Measurements from ENCODE around the gene HEATR5B. TPM values are rescaled to one million over a fixed set of nuclear protein-coding genes. Genes with fewer than 3 reads are reported as not detected.

Gene HEATR5B
- total and polyA plus RNA-seq, 2 of the 8 experiments (the other 6 are each of a cell fraction or from before 2014, with no cell fraction given), result 7.0 to 12.6 TPM

DNA sequence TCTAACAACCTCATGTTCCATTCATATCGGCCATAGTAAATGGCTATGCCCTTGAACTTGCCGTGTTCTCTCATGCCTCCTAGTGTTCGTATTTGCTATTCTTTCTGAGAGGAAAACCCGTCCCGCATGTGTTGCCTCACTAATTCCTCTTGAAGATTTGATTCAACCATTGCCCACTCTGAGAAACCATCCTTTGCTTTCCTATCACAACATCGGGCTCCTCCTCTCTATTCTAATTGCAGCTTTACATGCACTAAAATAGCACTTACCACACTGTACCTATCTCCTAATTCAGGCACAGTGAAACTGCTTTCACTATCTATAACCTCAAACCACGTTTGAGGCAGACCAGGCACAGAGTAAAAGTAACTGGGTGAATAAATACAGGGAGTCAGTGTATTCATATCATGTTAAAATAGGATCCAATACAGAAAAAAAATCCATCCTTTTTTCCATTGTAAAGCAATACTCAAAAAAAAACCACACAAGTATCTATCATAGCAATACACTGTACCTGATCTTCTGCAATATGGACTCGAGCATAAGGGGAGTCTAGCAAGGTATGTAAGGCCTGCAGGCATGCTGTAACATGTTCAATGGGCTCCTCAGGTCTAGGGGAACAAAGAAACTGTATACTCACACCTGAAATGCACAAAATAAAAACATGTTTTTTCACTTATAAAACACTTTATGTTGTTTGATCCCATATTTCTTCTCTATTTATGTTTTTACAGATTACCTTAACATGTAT is 78.9 kb downstream of the HEATR5B start:
- no peaks in the 10 kb centered on the region for H3K79me1 ChIP-seq (ENCODE audit: low read depth, low read length)
- H2AFZ ChIP-seq (ENCODE audit: low read length), result no peak overlapping the region
- DNase-seq (ENCODE audit: low read depth in 1 of 2, low spot score in 2 of 2) (peak in 1 of 2 experiments; percentile 2), FAIRE-seq (peak; percentile 88)
- ChIA-PET CTCF (ENCODE audit: partially characterized antibody) (no interaction called here), POLR2A (ENCODE audit: partially characterized antibody) (no interaction called here)
- no peak overlapping the region for H2BK20ac ChIP-seq (ENCODE audit: low read length)
- WGBS, 2 experiments (ENCODE audit: extremely low coverage in 1 of 2, insufficient coverage in 1 of 2, insufficient read length in 1 of 2, insufficient replicate concordance in 2 of 2, low coverage in 1 of 2, low lambda C conversion rate in 2 of 2, missing lambda C conversion rate in 1 of 2), result 80% methylated on average over 8 of the region's 8 CpGs; no CpG with 5 or more reads in 1 of the 2 experiments
- no peak overlapping the region for H2BK15ac ChIP-seq (ENCODE audit: low read length)
- H3K23me2 ChIP-seq (ENCODE audit: low read depth, low read length), result no peaks in the 10 kb centered on the region
- H2BK5ac ChIP-seq (ENCODE audit: low read depth, low read length), result no peak overlapping the region; the same call in 1 of the 2 replicates
- H3K27ac ChIP-seq (ENCODE audit: low read depth, low read length), result no peak overlapping the region
- H3K4me3 ChIP-seq (ENCODE audit: extremely low read depth in 1 of 4, insufficient read depth in 2 of 4, low read depth in 3 of 4, low read length in 4 of 4), result no peak overlapping the region
- no peak overlapping the region for H2BK12ac ChIP-seq (ENCODE audit: low read depth, low read length)
- no peak overlapping the region for H3K18ac ChIP-seq (ENCODE audit: extremely low read depth, low read length)
- no peak overlapping the region for H4K91ac ChIP-seq (replicated peaks; ENCODE audit: insufficient read length, low read length)
- H3K14ac ChIP-seq (ENCODE audit: insufficient read length), result no peak overlapping the region
- TF ChIP-seq RAD21 (IDR thresholded peaks at IDR 0.05 in 1 of 2, conservative IDR thresholded peaks at IDR 0.05 in 1 of 2; ENCODE audit: low read depth in 2 of 2, low read length in 2 of 2), result peak; percentile 83 to 85
- TF ChIP-seq, protein P1, sequence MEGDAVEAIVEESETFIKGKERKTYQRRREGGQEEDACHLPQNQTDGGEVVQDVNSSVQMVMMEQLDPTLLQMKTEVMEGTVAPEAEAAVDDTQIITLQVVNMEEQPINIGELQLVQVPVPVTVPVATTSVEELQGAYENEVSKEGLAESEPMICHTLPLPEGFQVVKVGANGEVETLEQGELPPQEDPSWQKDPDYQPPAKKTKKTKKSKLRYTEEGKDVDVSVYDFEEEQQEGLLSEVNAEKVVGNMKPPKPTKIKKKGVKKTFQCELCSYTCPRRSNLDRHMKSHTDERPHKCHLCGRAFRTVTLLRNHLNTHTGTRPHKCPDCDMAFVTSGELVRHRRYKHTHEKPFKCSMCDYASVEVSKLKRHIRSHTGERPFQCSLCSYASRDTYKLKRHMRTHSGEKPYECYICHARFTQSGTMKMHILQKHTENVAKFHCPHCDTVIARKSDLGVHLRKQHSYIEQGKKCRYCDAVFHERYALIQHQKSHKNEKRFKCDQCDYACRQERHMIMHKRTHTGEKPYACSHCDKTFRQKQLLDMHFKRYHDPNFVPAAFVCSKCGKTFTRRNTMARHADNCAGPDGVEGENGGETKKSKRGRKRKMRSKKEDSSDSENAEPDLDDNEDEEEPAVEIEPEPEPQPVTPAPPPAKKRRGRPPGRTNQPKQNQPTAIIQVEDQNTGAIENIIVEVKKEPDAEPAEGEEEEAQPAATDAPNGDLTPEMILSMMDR (IDR thresholded peaks at IDR 0.05; ENCODE audit: control extremely low read depth in 1 of 3, insufficient read depth in 1 of 3, low read depth in 1 of 3, low read length in 3 of 3), result peak in 2 of 3 experiments; percentile 66 to 75; a peak in 3 of 4 replicates
- TF ChIP-seq YY1 (IDR thresholded peaks at IDR 0.05; ENCODE audit: low read depth, low read length), result peak; percentile 59; the same call in 1 of the 2 replicates
- no peak for TF ChIP-seq KDM5A (IDR thresholded peaks at IDR 0.05; ENCODE audit: low read length)
- TF ChIP-seq CEBPB (IDR thresholded peaks at IDR 0.05; ENCODE audit: low read depth, low read length), result peak; percentile 51; the same call in 1 of the 2 replicates
- TF ChIP-seq HDAC6 (IDR thresholded peaks at IDR 0.05; ENCODE audit: low read depth, low read length), result no peak
- H3K9ac ChIP-seq (replicated peaks in 1 of 4; ENCODE audit: extremely low read depth in 1 of 4, low read depth in 3 of 4, low read length in 3 of 4), result no peak overlapping the region
- H4K5ac ChIP-seq (ENCODE audit: insufficient read length, low read depth, low read length), result no peak overlapping the region
- no peak overlapping the region for H3K4me2 ChIP-seq (ENCODE audit: insufficient read depth in 1 of 2, low read depth in 2 of 2, low read length in 2 of 2)
- no peaks in the 10 kb centered on the region for H4K20me1 ChIP-seq (replicated peaks in 1 of 2; ENCODE audit: control insufficient read depth in 1 of 2, insufficient read depth in 2 of 2, low read length in 2 of 2)
- H3K27me3 ChIP-seq (replicated peaks in 1 of 4; ENCODE audit: control insufficient read depth in 3 of 4, extremely low read depth in 1 of 4, insufficient read depth in 3 of 4, low read length in 3 of 4), result no peaks in the 10 kb centered on the region
- H3K23ac ChIP-seq (ENCODE audit: insufficient read length), result no peak overlapping the region
- H2BK120ac ChIP-seq (replicated peaks; ENCODE audit: low read depth, low read length), result no peak overlapping the region
- no peaks in the 10 kb centered on the region for H3K79me2 ChIP-seq (ENCODE audit: control insufficient read depth in 1 of 2, insufficient read depth in 2 of 2, low read length in 2 of 2)
- no peak overlapping the region for H4K8ac ChIP-seq (ENCODE audit: extremely low read depth, insufficient read depth, low read length)
- H2AK5ac ChIP-seq (ENCODE audit: low read depth, low read length), result no peak overlapping the region
- H3K36me3 ChIP-seq (ENCODE audit: control insufficient read depth in 2 of 4, insufficient read depth in 4 of 4, low read length in 3 of 4), result peaks cover 3 to 15% (median 9%) of the 10 kb centered on the region in 4 experiments; a peak in 5 of 8 replicates
- no peaks in the 10 kb centered on the region for H3K4me1 ChIP-seq (replicated peaks in 1 of 4; ENCODE audit: control insufficient read depth in 3 of 4, insufficient read depth in 4 of 4, low read length in 3 of 4)
- H3K56ac ChIP-seq (replicated peaks; ENCODE audit: insufficient read length, low read depth, low read length), result no peak overlapping the region
- H3K4ac ChIP-seq (replicated peaks; ENCODE audit: insufficient read length, low read depth, low read length), result no peak overlapping the region
- no peaks in the 10 kb centered on the region for H3K9me3 ChIP-seq (ENCODE audit: insufficient read depth in 2 of 2, low read depth in 1 of 2, low read length in 1 of 2)

Data from H1 (cell line).